GM12878 (cell line): ENCODE data around the gene YY2.
"Not testable (repeated sequence)": the region's sequence is repeated elsewhere in the genome, so short reads cannot be mapped to it uniquely, and the experiment has no call there.

Source experiments
- BCL11A ChIP-seq: IDR thresholded peaks from 2 replicates; pipeline ENCODE4 v1.6.1; 2011; ENCODE audit warnings: low read depth, low read length
- CEBPB ChIP-seq, 2 experiments: fragments of 150-350 bp in 1 of 2; IDR thresholded peaks; 2 replicates each; pipeline ENCODE4 v1.6.1; 2012 to 2014; ENCODE audit warnings: low read depth in 2 of 2, low read length in 2 of 2, borderline replicate concordance in 1 of 2, inconsistent platforms in 1 of 2
- CHD2 ChIP-seq: IDR thresholded peaks from 2 replicates; pipeline ENCODE4 v1.6.1; 2011; ENCODE audit warnings: low read depth, low read length, improper control_type of control experiment, borderline replicate concordance
- CTCF ChIP-seq, 3 experiments: IDR thresholded peaks in 2 of 3; conservative IDR thresholded peaks in 1 of 3; 2 replicates each; pipeline ENCODE4 v1.5.1; 2011; ENCODE audit warnings: low read depth in 3 of 3, low read length in 3 of 3, mild to moderate bottlenecking in 3 of 3, control low read depth in 2 of 3, moderate library complexity in 2 of 3, inconsistent platforms in 1 of 3, mixed read lengths in 1 of 3; ENCODE audit not compliant: control insufficient read depth in 2 of 3, insufficient read depth in 1 of 3; ENCODE audit errors: extremely low read depth in 1 of 3
- EZH2 ChIP-seq: IDR thresholded peaks from 2 replicates; pipeline ENCODE4 v1.6.1; 2012; ENCODE audit warnings: low read depth, mild to moderate bottlenecking, control low read depth, inconsistent platforms, low read length, borderline replicate concordance; ENCODE audit not compliant: control insufficient read depth
- HCFC1 ChIP-seq: fragments of 150-350 bp; IDR thresholded peaks from 2 replicates; pipeline ENCODE4 v1.6.1; 2014; ENCODE audit warnings: low read length
- MYC ChIP-seq: IDR thresholded peaks from 2 replicates; pipeline ENCODE4 v1.6.1; 2011; ENCODE audit warnings: mild to moderate bottlenecking, low read length, moderate library complexity, inconsistent platforms; ENCODE audit not compliant: insufficient read depth, insufficient replicate concordance, insufficient read length, severe bottlenecking
- NBN ChIP-seq: fragments of 450-650 bp; IDR thresholded peaks from 2 replicates; pipeline ENCODE4 v1.6.1; 2016
- NRF1 ChIP-seq: conservative IDR thresholded peaks from 2 replicates; pipeline ENCODE4 v1.6.1; 2011; ENCODE audit warnings: mild to moderate bottlenecking, low read depth, low read length, improper control_type of control experiment
- POLR2A ChIP-seq: IDR thresholded peaks from 2 replicates; pipeline ENCODE4 v1.6.1; 2011; ENCODE audit warnings: low read depth, mild to moderate bottlenecking, low read length
- REST ChIP-seq: IDR thresholded peaks from 2 replicates; pipeline ENCODE4 v1.6.1; 2012; ENCODE audit warnings: mild to moderate bottlenecking, low read depth, low read length
- SMAD5 ChIP-seq: IDR thresholded peaks from 2 replicates; pipeline ENCODE4 v1.6.1; 2016; ENCODE audit warnings: antibody characterized with exemption, low read depth

- not testable (repeated sequence) for TF ChIP-seq EZH2; CTCF (IDR thresholded peaks at IDR 0.05 in 2 of 3, conservative IDR thresholded peaks at IDR 0.05 in 1 of 3; ENCODE audit: control insufficient read depth in 2 of 3, extremely low read depth in 1 of 3, insufficient read depth in 1 of 3, low read depth in 3 of 3, low read length in 3 of 3); SMAD5; BCL11A; NBN; POLR2A; MYC; CEBPB (IDR thresholded peaks at IDR 0.05; ENCODE audit: borderline replicate concordance in 1 of 2, low read depth in 2 of 2, low read length in 2 of 2); CHD2; REST; HCFC1; NRF1
Measured at GRCh38 chrX:21820170-21820569, 35.6 kb upstream of the YY2 start.
